ENCODE data around the gene IGSF22. TPM values are rescaled to one million over a fixed set of nuclear protein-coding genes. Genes with fewer than 3 reads are reported as not detected.
A peak's percentile ranks its signal among the peaks of the same experiment; 100 is the strongest.

The IGSF22 gene
- polyA plus RNA-seq, 1 of the 3 experiments (the other 2 are of a cell fraction) = 0.02 TPM

DNA sequence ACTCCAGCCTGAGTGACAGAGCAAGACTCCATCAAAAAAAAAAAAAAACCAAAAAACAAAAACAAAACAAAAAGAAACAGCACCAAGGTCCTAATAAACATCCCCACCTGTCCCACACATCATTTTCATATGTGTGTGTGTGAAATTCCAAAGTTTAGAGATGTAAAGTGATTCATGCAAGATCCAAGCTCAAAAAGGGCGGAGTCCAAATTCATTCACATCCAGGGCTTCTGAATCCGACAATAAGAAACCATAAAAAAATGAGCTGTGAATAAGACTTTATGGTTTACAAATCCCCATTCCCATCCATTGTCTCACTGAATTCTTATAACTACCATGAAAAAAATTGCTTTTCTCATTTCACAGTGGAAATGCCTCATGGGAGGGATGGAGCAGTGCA is 30.9 kb upstream of the IGSF22 start:
- Histone ChIP-seq H3K4me2 (no peak overlapping the region), H3K4me1 (ENCODE audit: control insufficient read depth in 1 of 2, insufficient read depth in 2 of 2, low read depth in 1 of 2, low read length in 1 of 2) (no peaks in the 10 kb centered on the region), H3K9me3 (no peaks in the 10 kb centered on the region), H3K4me3 (ENCODE audit: low read depth in 2 of 2, low read length in 1 of 2) (no peak overlapping the region), H3K27ac (ENCODE audit: low read depth in 2 of 2, low read length in 1 of 2) (no peak overlapping the region), H2AFZ (ENCODE audit: low read depth) (no peak overlapping the region), H3K79me2 (ENCODE audit: insufficient read depth) (no peaks in the 10 kb centered on the region), H3K36me3 (replicated peaks in 1 of 2; ENCODE audit: control insufficient read depth in 1 of 2, insufficient read depth in 2 of 2, low read length in 1 of 2) (no peaks in the 10 kb centered on the region), H3K9ac (no peak overlapping the region), H3K9me2 (no peaks in the 10 kb centered on the region), H3K27me3 (ENCODE audit: insufficient read depth) (no peaks in the 10 kb centered on the region), H4K20me1 (ENCODE audit: insufficient read depth) (no peaks in the 10 kb centered on the region), H3F3A (replicated peaks; ENCODE audit: insufficient read depth) (no peaks in the 10 kb centered on the region)
- ChIA-PET POLR2A (no interaction called here), CTCF (interaction anchor here (2.2 to 3.4 kb wide), 3 partner anchors 17 to 217 kb away, joined by 8 to 9 read pairs (median 9); no protein-coding TSS in a partner anchor)
- DNase-seq = no peak
- TF ChIP-seq NFIC (IDR thresholded peaks at IDR 0.05; ENCODE audit: borderline replicate concordance) = no peak
- TF ChIP-seq FOXJ3 (CRISPR knock-in tag; IDR thresholded peaks at IDR 0.05) = no peak
- TF ChIP-seq POLR2AphosphoS5 (IDR thresholded peaks at IDR 0.05; ENCODE audit: low read depth, low read length) = no peak
- no peak for TF ChIP-seq RAD21 (IDR thresholded peaks at IDR 0.05; ENCODE audit: low read length)
- TF ChIP-seq IRF3 (IDR thresholded peaks at IDR 0.05; ENCODE audit: low read depth, low read length) = no peak
- TF ChIP-seq ELF1 (IDR thresholded peaks at IDR 0.05) = no peak
- TF ChIP-seq MEF2A (IDR thresholded peaks at IDR 0.05; ENCODE audit: borderline replicate concordance, low read depth) = no peak
- TF ChIP-seq EP300 (IDR thresholded peaks at IDR 0.05; ENCODE audit: borderline replicate concordance in 1 of 2, low read depth in 1 of 2, low read length in 1 of 2) = no peak
- no peak for TF ChIP-seq PBX3 (IDR thresholded peaks at IDR 0.05)
- TF ChIP-seq, protein P1, sequence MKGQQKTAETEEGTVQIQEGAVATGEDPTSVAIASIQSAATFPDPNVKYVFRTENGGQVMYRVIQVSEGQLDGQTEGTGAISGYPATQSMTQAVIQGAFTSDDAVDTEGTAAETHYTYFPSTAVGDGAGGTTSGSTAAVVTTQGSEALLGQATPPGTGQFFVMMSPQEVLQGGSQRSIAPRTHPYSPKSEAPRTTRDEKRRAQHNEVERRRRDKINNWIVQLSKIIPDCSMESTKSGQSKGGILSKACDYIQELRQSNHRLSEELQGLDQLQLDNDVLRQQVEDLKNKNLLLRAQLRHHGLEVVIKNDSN (IDR thresholded peaks at IDR 0.05; ENCODE audit: borderline replicate concordance, low read depth) = no peak
- no peak for TF ChIP-seq EZH2phosphoT487 (IDR thresholded peaks at IDR 0.05; ENCODE audit: borderline replicate concordance, low read depth)
- no peak for TF ChIP-seq TCF12 (IDR thresholded peaks at IDR 0.05)
- TF ChIP-seq, protein P2, sequence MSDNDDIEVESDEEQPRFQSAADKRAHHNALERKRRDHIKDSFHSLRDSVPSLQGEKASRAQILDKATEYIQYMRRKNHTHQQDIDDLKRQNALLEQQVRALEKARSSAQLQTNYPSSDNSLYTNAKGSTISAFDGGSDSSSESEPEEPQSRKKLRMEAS (IDR thresholded peaks at IDR 0.05; ENCODE audit: low read depth) = no peak
- no peak for TF ChIP-seq SMC3 (IDR thresholded peaks at IDR 0.05; ENCODE audit: low read depth, low read length)
- TF ChIP-seq YY1 (IDR thresholded peaks at IDR 0.05; ENCODE audit: low read depth) = no peak
- TF ChIP-seq FOSL2 (IDR thresholded peaks at IDR 0.05; ENCODE audit: borderline replicate concordance, low read depth) = no peak
- WGBS (ENCODE audit: low lambda C conversion rate) = 98% methylated on average over 2 of the region's 2 CpGs

GRCh38 chr11:18754308-18754707 is 28.3 kb upstream of the IGSF22 start:
- no peak overlapping the region for H3K9ac ChIP-seq
- H3K4me3 ChIP-seq (ENCODE audit: low read depth in 2 of 2, low read length in 1 of 2) = no peak overlapping the region
- DNase-seq = no peak
- no peaks in the 10 kb centered on the region for H3K79me2 ChIP-seq (ENCODE audit: insufficient read depth)
- no peak overlapping the region for H2AFZ ChIP-seq (ENCODE audit: low read depth)
- H3K9me3 ChIP-seq = no peaks in the 10 kb centered on the region
- 45% methylated on average over 4 of the region's 5 CpGs for WGBS (ENCODE audit: low lambda C conversion rate)
- no peaks in the 10 kb centered on the region for H3K27me3 ChIP-seq (ENCODE audit: insufficient read depth)
- ChIA-PET POLR2A (no interaction called here), CTCF (interaction anchor here (1.4 to 1.9 kb wide), 2 partner anchors 21 to 23 kb away, joined by 3 to 5 read pairs; no protein-coding TSS in a partner anchor)
- H3K9me2 ChIP-seq = no peaks in the 10 kb centered on the region
- H3K36me3 ChIP-seq (replicated peaks in 1 of 2; ENCODE audit: control insufficient read depth in 1 of 2, insufficient read depth in 2 of 2, low read length in 1 of 2) = no peaks in the 10 kb centered on the region
- no peaks in the 10 kb centered on the region for H4K20me1 ChIP-seq (ENCODE audit: insufficient read depth)
- peaks cover 5 to 7% of the 10 kb centered on the region in 2 experiments; a peak in 1 of 4 replicates for H3K4me1 ChIP-seq (ENCODE audit: control insufficient read depth in 1 of 2, insufficient read depth in 2 of 2, low read depth in 1 of 2, low read length in 1 of 2)
- TF ChIP-seq POLR2AphosphoS5 (IDR thresholded peaks at IDR 0.05; ENCODE audit: low read depth, low read length) (no peak), RFX5 (IDR thresholded peaks at IDR 0.05; ENCODE audit: low read length) (no peak), ELF1 (IDR thresholded peaks at IDR 0.05) (no peak), GABPA (IDR thresholded peaks at IDR 0.05; ENCODE audit: low read depth) (no peak), PBX3 (IDR thresholded peaks at IDR 0.05) (0 out of 2 replicates have a peak, but pooled peaks have one; percentile 9), RXRA (IDR thresholded peaks at IDR 0.05; ENCODE audit: borderline replicate concordance, low read depth) (no peak)
- no peaks in the 10 kb centered on the region for H3F3A ChIP-seq (replicated peaks; ENCODE audit: insufficient read depth)
- H3K4me2 ChIP-seq = no peak overlapping the region
- H3K27ac ChIP-seq (ENCODE audit: low read depth in 2 of 2, low read length in 1 of 2) = no peak overlapping the region
